GM12878 (cell line): ENCODE results near the gene WDR53. TPM values are rescaled to one million over a fixed set of nuclear protein-coding genes. Genes with fewer than 3 reads are reported as not detected.
"Not testable (repeated sequence)": the region's sequence is repeated elsewhere in the genome, so short reads cannot be mapped to it uniquely, and the experiment has no call there.

ENCODE experiments used
- ATAC-seq: fragments of 200-7000 bp; cut with Tn5 transposase; 3 replicates; pipeline ENCODE4 v1.9.1; 2020; ENCODE audit warnings: mild to moderate bottlenecking, moderate library complexity
- BruUV-seq: library from RNA; stranded (reverse); fragments of 400-500 nt; replicated peaks from 2 replicates; lab custom pipeline; 2021; lab: Mats Ljungman, UMichigan
- CTCF ChIA-PET: fragments of 300-600 bp; sonication (Branson Sonifier 250); formaldehyde crosslinking; extraction: SDS; loops from one replicate; lab custom pipeline; 2021; ENCODE audit warnings: inconsistent platforms; lab: Yijun Ruan, JAX
- POLR2A ChIA-PET: fragments of 350-600 bp; formaldehyde crosslinking; extraction: SDS; loops from one replicate; lab custom pipeline; 2021; ENCODE audit warnings: inconsistent platforms; lab: Charles Lee
- RAD21 ChIA-PET: fragments of 300-600 bp; sonication (Branson Sonifier 250); formaldehyde crosslinking; loops from one replicate; lab custom pipeline; 2023; ENCODE audit warnings: antibody characterized with exemption; ENCODE audit not compliant: unreplicated experiment; lab: Charles Lee
- SMC1A ChIA-PET: fragments of 300-600 bp; sonication (Branson Sonifier 250); formaldehyde crosslinking; loops from one replicate; lab custom pipeline; 2023; ENCODE audit not compliant: unreplicated experiment, uncharacterized antibody; lab: Charles Lee
- DNase-seq: peaks from one replicate; pipeline ENCODE4 v3.0.0-alpha.2; 2011; ENCODE audit warnings: low read depth, low spot score
- FAIRE-seq: peaks from 3 replicates; lab custom pipeline; 2011; peaks lifted over from hg19 to GRCh38; lab: Jason Lieb, UNC
- H2AFZ ChIP-seq: 2 replicates; pipeline ENCODE4 v1.6.0; 2011; ENCODE audit warnings: low read depth, low read length, control low read depth; ENCODE audit not compliant: control insufficient read depth
- H3K27ac ChIP-seq: 2 replicates; pipeline ENCODE4 v1.5.1; 2011; ENCODE audit warnings: control low read depth; ENCODE audit not compliant: control insufficient read depth, insufficient read depth
- H3K27me3 ChIP-seq, 2 experiments: replicated peaks in 1 of 2; 2 replicates each; pipeline versions ENCODE4 v1.6.0 to v1.6.1; 2011; ENCODE audit warnings: low read length in 1 of 2; ENCODE audit not compliant: control insufficient read depth in 2 of 2, insufficient read depth in 2 of 2
- H3K36me3 ChIP-seq, 2 experiments: 2 replicates each; pipeline ENCODE4 v1.5.1; 2011; ENCODE audit warnings: low read length in 1 of 2; ENCODE audit not compliant: control insufficient read depth in 2 of 2, insufficient read depth in 2 of 2
- H3K4me1 ChIP-seq: 2 replicates; pipeline ENCODE4 v1.6.1; 2011; ENCODE audit warnings: mild to moderate bottlenecking, low read length, moderate library complexity, mixed read lengths; ENCODE audit not compliant: control insufficient read depth, insufficient read depth
- H3K4me2 ChIP-seq: 2 replicates; pipeline ENCODE4 v1.6.0; 2011; ENCODE audit warnings: control low read depth; ENCODE audit not compliant: control insufficient read depth, insufficient read depth
- H3K4me3 ChIP-seq: fragments of 200-600 bp; sonication (generic); 2 replicates; pipeline ENCODE4 v1.5.1; 2016
- H3K79me2 ChIP-seq: 2 replicates; pipeline ENCODE4 v1.6.0; 2011; ENCODE audit warnings: low read length; ENCODE audit not compliant: control insufficient read depth, insufficient read depth
- H3K9ac ChIP-seq: 2 replicates; pipeline ENCODE4 v1.8.0; 2011; ENCODE audit warnings: low read length, control low read depth, mixed read lengths; ENCODE audit not compliant: control insufficient read depth, insufficient read depth
- H3K9me3 ChIP-seq: replicated peaks from 3 replicates; pipeline ENCODE4 v1.5.1; 2011; ENCODE audit warnings: mild to moderate bottlenecking, low read length; ENCODE audit not compliant: control insufficient read depth, insufficient read depth
- H4K20me1 ChIP-seq: 2 replicates; pipeline ENCODE4 v1.6.0; 2011; ENCODE audit not compliant: control insufficient read depth, insufficient read depth
- EED ChIP-seq: sonication (generic); IDR thresholded peaks from 2 replicates; pipeline ENCODE4 v1.6.1; 2016; ENCODE audit warnings: antibody characterized with exemption, low read depth
- KLF5 ChIP-seq: fragments of 450-650 bp; IDR thresholded peaks from 2 replicates; pipeline ENCODE4 v1.6.1; 2014; ENCODE audit warnings: mild to moderate bottlenecking; ENCODE audit not compliant: partially characterized antibody
- NBN ChIP-seq: fragments of 450-650 bp; IDR thresholded peaks from 2 replicates; pipeline ENCODE4 v1.6.1; 2016
- NR2C1 ChIP-seq: fragments of 450-650 bp; IDR thresholded peaks from 2 replicates; pipeline ENCODE4 v1.6.1; 2017; ENCODE audit warnings: antibody characterized with exemption, mild to moderate bottlenecking, moderate library complexity
- SIX5 ChIP-seq: IDR thresholded peaks from 2 replicates; pipeline ENCODE4 v1.6.1; 2011; ENCODE audit warnings: mild to moderate bottlenecking, low read depth, low read length, moderate library complexity; ENCODE audit not compliant: severe bottlenecking
- TCF3 ChIP-seq: IDR thresholded peaks from 2 replicates; pipeline ENCODE4 v1.6.1; 2012; ENCODE audit warnings: low read depth, mild to moderate bottlenecking, low read length, borderline replicate concordance; ENCODE audit not compliant: insufficient read depth
- YBX1 ChIP-seq: fragments of 450-650 bp; IDR thresholded peaks from 2 replicates; pipeline ENCODE4 v1.6.1; 2016; ENCODE audit warnings: antibody characterized with exemption
- WGBS: methylation state at CpG from one replicate; pipeline ENCODE4 v1.1.6; 2016; ENCODE audit warnings: low lambda C conversion rate; ENCODE audit not compliant: insufficient replicate concordance, insufficient coverage; ENCODE audit errors: missing lambda C conversion rate; 5-methylcytosine and 5-hydroxymethylcytosine counted together
- in situ Hi-C: fragments of 300-500 bp; cut with MboI; formaldehyde crosslinking; loops from 9 replicates; pipeline ENCODE4 v1.14.3; 2018; ENCODE audit warnings: mixed read lengths
- intact Hi-C: fragments of 100-400 bp; cut with micrococcal nuclease; formaldehyde crosslinking; loops from one replicate; pipeline ENCODE4 v1.14.2; 2022; ENCODE audit not compliant: unreplicated experiment
- polyA plus RNA-seq, 11 experiments: library from polyadenylated mRNA; depleted of rRNA in 4 of 11; unstranded in 6 of 11; stranded (reverse) in 5 of 11; fragments of >200 nt; fragmentation: Nextera tagmentation in 4 of 11; fragmentation: Illumina TruSeq in 1 of 11; extraction: Ambion mirVana in 4 of 11; extraction: Trizol in 1 of 11; gene quantifications; 1 replicate in 1 of 11; 2 replicates in 10 of 11; pipeline versions ENCODE4 v1.2.1 to v1.2.3, GENCODE V29; 2011 to 2016; ENCODE audit warnings: inconsistent platforms in 2 of 11, missing spikeins in 2 of 11, low read depth in 1 of 11
- total RNA-seq, 4 experiments: library from RNA; depleted of rRNA in 3 of 4; stranded (reverse); fragments of >200 nt in 3 of 4; fragmentation: Illumina TruSeq in 1 of 4; extraction: Trizol in 1 of 4; gene quantifications; 2 replicates each; pipeline versions ENCODE4 v1.2.1 to v1.2.3, GENCODE V29; 2013 to 2021
- TF ChIP-seq, protein P1 (sequence below): fragments of 450-650 bp; formaldehyde crosslinking; IDR thresholded peaks from 2 replicates; pipeline ENCODE4 v1.4.0; 2020; ENCODE audit warnings: mild to moderate bottlenecking, moderate library complexity
- TF ChIP-seq, protein P2 (sequence below): IDR thresholded peaks from 2 replicates; pipeline ENCODE4 v1.6.1; 2012; ENCODE audit warnings: low read length, inconsistent platforms

Gene WDR53
- total and polyA plus RNA-seq, 10 of the 15 experiments (the other 5 are each of a cell fraction or from before 2014, with no cell fraction given): 7.7 to 20.3 (median 15.7) TPM

DNA sequence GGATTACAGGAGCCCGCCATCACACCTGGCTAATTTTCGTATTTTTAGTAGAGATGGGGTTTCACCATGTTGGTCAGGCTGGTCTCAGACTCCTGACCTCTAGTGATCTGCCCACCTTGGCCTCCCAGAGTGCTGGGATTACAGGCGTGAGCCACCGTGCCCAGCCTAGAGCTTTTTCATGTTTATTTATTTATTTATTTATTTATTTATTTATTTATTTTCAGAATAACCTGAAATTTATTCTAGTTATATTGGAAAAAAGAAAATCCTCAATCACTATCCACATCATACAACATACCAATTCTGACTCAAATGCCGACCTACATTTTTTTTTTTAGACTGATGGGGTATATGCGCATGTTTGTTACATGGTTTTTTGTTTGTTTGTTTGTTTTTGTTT is 46.9 kb upstream of the WDR53 start:
- ChIA-PET SMC1A (interaction anchor here (0.7 to 1.2 kb wide), 3 partner anchors 20 to 102 kb away, joined by 3 read pairs; no protein-coding TSS in a partner anchor), POLR2A (interaction anchor here (0.7 to 1.1 kb wide), 3 partner anchors 11 to 514 kb away, joined by 3 to 5 read pairs (median 3); no protein-coding TSS in a partner anchor), CTCF (interaction anchor here (0.6 to 2.1 kb wide), 4 partner anchors 9 to 30 kb away, joined by 3 to 5 read pairs (median 3); no protein-coding TSS in a partner anchor)
- H3K36me3 ChIP-seq, H2AFZ ChIP-seq, RAD21 ChIA-PET, intact Hi-C loops, FAIRE-seq, H3K4me3 ChIP-seq, in situ Hi-C loops, H3K9ac ChIP-seq, H3K4me2 ChIP-seq, ATAC-seq, H3K27me3 ChIP-seq, H3K4me1 ChIP-seq, H3K79me2 ChIP-seq, H3K9me3 ChIP-seq, H4K20me1 ChIP-seq, DNase-seq, BruUV-seq, H3K27ac ChIP-seq: not testable (repeated sequence)
- 94% methylated on average over 6 of the region's 6 CpGs for WGBS

DNA sequence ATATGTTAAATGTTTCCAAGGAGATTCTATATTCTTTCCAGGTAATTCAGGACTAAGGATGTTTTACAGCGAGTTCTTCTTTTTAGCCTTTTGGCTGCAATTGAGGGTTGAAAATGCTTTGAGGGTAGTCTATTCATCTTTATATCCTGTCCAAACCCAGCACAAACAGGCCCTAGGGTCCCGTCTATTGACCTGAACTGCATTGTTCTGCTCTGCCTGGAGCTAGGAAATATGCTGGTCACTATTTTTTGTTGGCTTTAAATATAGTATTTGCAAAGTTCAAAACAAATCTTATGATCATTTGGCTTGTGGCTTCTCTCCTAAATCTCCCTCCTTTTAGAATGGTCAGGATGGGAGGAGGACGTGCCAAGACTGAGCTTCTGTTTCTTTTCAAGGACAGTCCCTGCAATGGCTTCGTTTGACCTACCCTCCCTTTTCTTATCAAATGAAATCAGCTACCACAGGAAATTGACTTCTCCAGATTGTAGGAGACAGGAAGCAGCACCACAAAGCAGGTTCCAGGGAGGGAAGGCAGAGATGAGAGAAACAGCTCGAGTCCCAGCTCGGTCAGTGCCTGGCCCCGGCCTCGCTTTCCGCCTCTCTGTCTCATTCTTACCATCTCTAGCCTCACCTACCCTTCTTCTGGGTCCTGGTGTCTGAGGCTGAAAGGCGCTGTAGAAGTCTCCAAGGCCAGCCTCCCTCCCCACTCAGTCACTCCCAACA is 43.6 kb upstream of the WDR53 start:
- no peak for TF ChIP-seq YBX1
- no peak for TF ChIP-seq EED
- TF ChIP-seq, protein P1, sequence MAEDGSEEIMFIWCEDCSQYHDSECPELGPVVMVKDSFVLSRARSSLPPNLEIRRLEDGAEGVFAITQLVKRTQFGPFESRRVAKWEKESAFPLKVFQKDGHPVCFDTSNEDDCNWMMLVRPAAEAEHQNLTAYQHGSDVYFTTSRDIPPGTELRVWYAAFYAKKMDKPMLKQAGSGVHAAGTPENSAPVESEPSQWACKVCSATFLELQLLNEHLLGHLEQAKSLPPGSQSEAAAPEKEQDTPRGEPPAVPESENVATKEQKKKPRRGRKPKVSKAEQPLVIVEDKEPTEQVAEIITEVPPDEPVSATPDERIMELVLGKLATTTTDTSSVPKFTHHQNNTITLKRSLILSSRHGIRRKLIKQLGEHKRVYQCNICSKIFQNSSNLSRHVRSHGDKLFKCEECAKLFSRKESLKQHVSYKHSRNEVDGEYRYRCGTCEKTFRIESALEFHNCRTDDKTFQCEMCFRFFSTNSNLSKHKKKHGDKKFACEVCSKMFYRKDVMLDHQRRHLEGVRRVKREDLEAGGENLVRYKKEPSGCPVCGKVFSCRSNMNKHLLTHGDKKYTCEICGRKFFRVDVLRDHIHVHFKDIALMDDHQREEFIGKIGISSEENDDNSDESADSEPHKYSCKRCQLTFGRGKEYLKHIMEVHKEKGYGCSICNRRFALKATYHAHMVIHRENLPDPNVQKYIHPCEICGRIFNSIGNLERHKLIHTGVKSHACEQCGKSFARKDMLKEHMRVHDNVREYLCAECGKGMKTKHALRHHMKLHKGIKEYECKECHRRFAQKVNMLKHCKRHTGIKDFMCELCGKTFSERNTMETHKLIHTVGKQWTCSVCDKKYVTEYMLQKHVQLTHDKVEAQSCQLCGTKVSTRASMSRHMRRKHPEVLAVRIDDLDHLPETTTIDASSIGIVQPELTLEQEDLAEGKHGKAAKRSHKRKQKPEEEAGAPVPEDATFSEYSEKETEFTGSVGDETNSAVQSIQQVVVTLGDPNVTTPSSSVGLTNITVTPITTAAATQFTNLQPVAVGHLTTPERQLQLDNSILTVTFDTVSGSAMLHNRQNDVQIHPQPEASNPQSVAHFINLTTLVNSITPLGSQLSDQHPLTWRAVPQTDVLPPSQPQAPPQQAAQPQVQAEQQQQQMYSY (CRISPR knock-in tag): no peak
- no peak for TF ChIP-seq NBN
- no peak for TF ChIP-seq NR2C1
- TF ChIP-seq TCF3: no peak
- no peak for TF ChIP-seq SIX5
- TF ChIP-seq, protein P2, sequence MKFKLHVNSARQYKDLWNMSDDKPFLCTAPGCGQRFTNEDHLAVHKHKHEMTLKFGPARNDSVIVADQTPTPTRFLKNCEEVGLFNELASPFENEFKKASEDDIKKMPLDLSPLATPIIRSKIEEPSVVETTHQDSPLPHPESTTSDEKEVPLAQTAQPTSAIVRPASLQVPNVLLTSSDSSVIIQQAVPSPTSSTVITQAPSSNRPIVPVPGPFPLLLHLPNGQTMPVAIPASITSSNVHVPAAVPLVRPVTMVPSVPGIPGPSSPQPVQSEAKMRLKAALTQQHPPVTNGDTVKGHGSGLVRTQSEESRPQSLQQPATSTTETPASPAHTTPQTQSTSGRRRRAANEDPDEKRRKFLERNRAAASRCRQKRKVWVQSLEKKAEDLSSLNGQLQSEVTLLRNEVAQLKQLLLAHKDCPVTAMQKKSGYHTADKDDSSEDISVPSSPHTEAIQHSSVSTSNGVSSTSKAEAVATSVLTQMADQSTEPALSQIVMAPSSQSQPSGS: no peak
- no peak for TF ChIP-seq KLF5
- TF ChIP-seq, all 136 proteins: peak for 0
- ChIA-PET POLR2A (interaction anchor here (0.9 kb wide), 1 partner anchor 73 kb away, joined by 3 read pairs; no protein-coding TSS in a partner anchor), SMC1A (interaction anchor here (0.9 to 1.7 kb wide), 7 partner anchors 20 to 85 kb away, joined by 3 to 13 read pairs (median 4); no protein-coding TSS in a partner anchor), RAD21 (interaction anchor here (1.6 to 4.4 kb wide), 3 partner anchors 17 to 330 kb away, joined by 4 to 50 read pairs (median 6); partner anchors contain the start of gene NCBP2), CTCF (interaction anchor here (0.6 to 10.6 kb wide), 6 partner anchors 9 to 358 kb away, joined by 3 to 144 read pairs (median 4); partner anchors contain the start of gene NRROS)
- no peak overlapping the region for H3K4me3 ChIP-seq
- H3K9me3 ChIP-seq: no peaks in the 10 kb centered on the region; the same call in 2 of the 3 replicates
- 72% methylated on average over 10 of the region's 10 CpGs for WGBS
- no peak overlapping the region for H3K4me2 ChIP-seq
- in situ Hi-C loops (no loop called here), intact Hi-C loops (no loop called here)
- peaks cover 4% of the 10 kb centered on the region; the same call in 1 of the 2 replicates for H3K4me1 ChIP-seq
- H3K36me3 ChIP-seq: no peaks in the 10 kb centered on the region
- ATAC-seq (no peak), DNase-seq (no peak), FAIRE-seq (no peak)
- 0 out of 2 replicates have a peak overlapping the region, but pooled peaks have one; percentile 3 for H2AFZ ChIP-seq
- no peaks in the 10 kb centered on the region for H3K79me2 ChIP-seq
- H3K27me3 ChIP-seq: no peaks in the 10 kb centered on the region
- H4K20me1 ChIP-seq: no peaks in the 10 kb centered on the region
- no TSS peak for BruUV-seq
- H3K9ac ChIP-seq: no peak overlapping the region
- H3K27ac ChIP-seq: no peak overlapping the region
